Measurements from ENCODE around the gene PXMP4. TPM values are rescaled to one million over a fixed set of nuclear protein-coding genes. Genes with fewer than 3 reads are reported as not detected.

The PXMP4 gene
- total and polyA plus RNA-seq, 2 donors from 2014 or later, result 9.8 to 11.6 TPM

DNA sequence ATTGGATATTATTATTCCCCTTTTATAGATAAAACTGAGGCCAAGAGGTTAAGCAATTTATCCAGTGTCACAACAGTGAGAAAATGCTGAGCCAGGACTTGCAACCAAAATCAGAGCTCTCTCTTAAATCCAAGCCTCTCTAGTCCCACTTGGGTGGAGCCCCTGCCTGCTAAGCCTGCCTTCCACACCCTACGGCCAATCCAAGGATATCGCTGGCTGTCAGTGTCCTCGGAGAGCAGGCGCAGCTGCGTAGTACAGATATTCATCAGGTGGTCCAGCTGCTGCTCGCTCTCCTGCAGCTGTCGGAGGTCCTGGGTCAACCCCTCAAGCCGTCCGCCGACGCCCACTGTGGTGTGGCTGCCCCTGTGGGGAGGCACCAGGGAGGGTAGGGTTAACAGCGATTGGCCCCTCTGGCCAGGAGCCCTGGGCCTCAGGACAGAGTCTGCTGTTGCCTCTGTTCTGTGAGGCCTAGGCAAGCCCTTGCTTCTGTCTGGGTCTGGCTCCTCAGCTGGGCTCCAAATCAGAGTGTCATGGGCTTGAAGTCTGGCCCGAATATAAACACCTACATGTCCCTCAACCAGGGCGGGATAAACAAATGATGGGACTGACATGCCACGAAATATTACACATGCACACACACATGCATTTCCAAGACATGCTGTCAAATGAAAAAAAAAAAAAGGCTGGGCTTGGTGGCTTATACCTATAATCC, 42.0 kb downstream of the PXMP4 start:
- Histone ChIP-seq H3K4me3 (ENCODE audit: low read length in 3 of 3) (no peak overlapping the region), H3K9ac (ENCODE audit: low read length in 3 of 3) (no peak overlapping the region), H3K9me3 (ENCODE audit: control insufficient read depth in 2 of 3, insufficient read depth in 1 of 3, low read length in 3 of 3) (no peaks in the 10 kb centered on the region), H3K27me3 (ENCODE audit: control insufficient read depth, insufficient read depth, low read length) (no peaks in the 10 kb centered on the region), H3K4me1 (ENCODE audit: control insufficient read depth in 2 of 3, insufficient read depth in 2 of 3, low read depth in 1 of 3, low read length in 3 of 3) (peaks cover 0 to 14% (median 0%) of the 10 kb centered on the region in 3 donors), H3K36me3 (ENCODE audit: control insufficient read depth in 2 of 3, insufficient read depth in 3 of 3, low read length in 3 of 3) (no peaks in the 10 kb centered on the region), H3K27ac (ENCODE audit: low read depth in 2 of 2, low read length in 2 of 2) (no peak overlapping the region)
- FAIRE-seq (no peak), DNase-seq (no peak)
- no peak for TF ChIP-seq CTCF (IDR thresholded peaks at IDR 0.05; ENCODE audit: borderline replicate concordance, extremely low read depth, insufficient read depth)
- intact Hi-C loops (cut with DNase I), result no loop called here

DNA sequence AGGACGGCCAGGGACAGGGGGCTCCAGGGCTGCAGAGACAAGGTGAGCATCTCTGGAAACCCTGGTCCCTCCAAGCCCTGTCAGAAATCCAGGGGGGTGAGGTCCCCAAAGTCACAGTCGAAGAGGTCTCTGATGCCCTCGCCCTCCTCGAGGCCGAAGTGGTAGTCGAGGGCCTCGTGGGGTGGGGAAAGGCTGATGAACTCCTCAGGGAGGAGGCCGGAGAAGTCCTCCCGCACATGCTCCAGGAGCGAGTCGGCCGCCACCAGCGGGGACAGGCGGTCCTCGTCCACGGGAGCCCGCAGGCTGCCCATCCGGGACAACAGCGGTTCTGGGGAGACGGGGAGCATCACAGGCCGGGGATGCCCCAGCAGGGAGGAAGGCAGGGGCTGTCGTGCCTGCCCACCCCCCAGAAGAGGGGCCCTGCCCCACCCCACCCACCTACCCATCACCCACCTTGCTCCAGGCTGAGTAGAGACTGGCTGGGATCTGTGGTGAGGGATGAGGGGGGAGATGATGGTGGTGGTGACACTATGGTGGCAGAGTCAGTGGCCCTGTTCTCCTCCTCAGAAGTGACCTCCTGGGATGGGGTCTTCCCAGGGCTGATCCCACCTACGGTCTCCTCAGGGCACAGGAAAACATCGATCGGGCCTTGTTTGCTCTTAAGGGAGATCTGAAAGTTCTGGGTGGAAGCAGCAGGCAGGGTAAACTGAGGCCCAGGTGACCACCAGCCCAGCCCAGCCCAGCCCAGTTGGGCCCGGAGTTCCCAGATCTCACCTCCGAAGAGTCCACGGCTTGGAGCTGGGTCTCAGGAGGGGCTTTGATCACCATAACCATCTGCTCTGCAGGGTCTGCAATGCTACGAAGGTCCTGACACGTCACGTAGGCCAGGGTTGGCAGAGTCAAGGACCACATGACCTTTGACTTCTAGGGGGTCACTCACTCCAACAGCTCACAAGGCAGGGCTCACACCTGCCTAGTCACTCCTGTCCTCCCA, 43.2 kb downstream of the PXMP4 start:
- Histone ChIP-seq H3K36me3 (ENCODE audit: control insufficient read depth in 2 of 3, insufficient read depth in 3 of 3, low read length in 3 of 3) (no peaks in the 10 kb centered on the region), H3K4me1 (ENCODE audit: control insufficient read depth in 2 of 3, insufficient read depth in 2 of 3, low read depth in 1 of 3, low read length in 3 of 3) (peaks cover 0 to 23% (median 0%) of the 10 kb centered on the region in 3 donors), H3K4me3 (ENCODE audit: low read length in 3 of 3) (no peak overlapping the region), H3K27me3 (ENCODE audit: control insufficient read depth, insufficient read depth, low read length) (no peaks in the 10 kb centered on the region), H3K9me3 (ENCODE audit: control insufficient read depth in 2 of 3, insufficient read depth in 1 of 3, low read length in 3 of 3) (no peaks in the 10 kb centered on the region), H3K27ac (ENCODE audit: low read depth in 2 of 2, low read length in 2 of 2) (no peak overlapping the region), H3K9ac (ENCODE audit: low read length in 3 of 3) (no peak overlapping the region)
- intact Hi-C loops (cut with DNase I), result no loop called here
- no peak for TF ChIP-seq CTCF (IDR thresholded peaks at IDR 0.05; ENCODE audit: borderline replicate concordance, extremely low read depth, insufficient read depth)
- FAIRE-seq (no peak), DNase-seq (peak in 2 of 5 donors; percentile 57 to 78)

- peak in 2 of 5 donors; percentile 52 to 65 for DNase-seq
- Histone ChIP-seq H3K4me3 (ENCODE audit: low read length in 3 of 3) (no peak overlapping the region), H3K27me3 (ENCODE audit: control insufficient read depth, insufficient read depth, low read length) (no peaks in the 10 kb centered on the region), H3K9me3 (ENCODE audit: control insufficient read depth in 2 of 3, insufficient read depth in 1 of 3, low read length in 3 of 3) (no peaks in the 10 kb centered on the region), H3K27ac (ENCODE audit: low read depth in 2 of 2, low read length in 2 of 2) (no peak overlapping the region), H3K4me1 (ENCODE audit: control insufficient read depth in 2 of 3, insufficient read depth in 2 of 3, low read depth in 1 of 3, low read length in 3 of 3) (peaks cover 0 to 23% (median 0%) of the 10 kb centered on the region in 3 donors), H3K36me3 (ENCODE audit: control insufficient read depth in 2 of 3, insufficient read depth in 3 of 3, low read length in 3 of 3) (no peaks in the 10 kb centered on the region), H3K9ac (ENCODE audit: low read length in 3 of 3) (no peak overlapping the region)
- FAIRE-seq, result no peak
- intact Hi-C loops (cut with DNase I), result no loop called here
- no peak for TF ChIP-seq CTCF (IDR thresholded peaks at IDR 0.05; ENCODE audit: borderline replicate concordance, extremely low read depth, insufficient read depth)
These were observed 44.0 kb downstream of the PXMP4 start for GRCh38 chr20:33676121-33676520.
